ENCODE data around the gene TNNI3K.

Gene TNNI3K

GRCh38 chr1:74571891-74572290, 336.7 kb downstream of the TNNI3K start:
- no peak for DNase-seq (ENCODE audit: low read depth)

- no peak for DNase-seq (ENCODE audit: low read depth)
Observed at GRCh38 chr1:74578101-74578500, 342.9 kb downstream of the TNNI3K start.

- no peak for DNase-seq (ENCODE audit: low read depth)
Observed at GRCh38 chr1:74579425-74579824, 344.2 kb downstream of the TNNI3K start.

- no peak for DNase-seq (ENCODE audit: low read depth)
Observed at GRCh38 chr1:74583397-74583796, 348.2 kb downstream of the TNNI3K start.

GRCh38 chr1:74584185-74584584, 349.0 kb downstream of the TNNI3K start:
- DNase-seq (ENCODE audit: low read depth): no peak

GRCh38 chr1:74586253-74586897, 351.2 kb downstream of the TNNI3K start:
- no peak for DNase-seq (ENCODE audit: low read depth)

- no peak for DNase-seq (ENCODE audit: low read depth)
Observed at GRCh38 chr1:74587888-74588287, 352.7 kb downstream of the TNNI3K start.

GRCh38 chr1:74590288-74590687, 355.1 kb downstream of the TNNI3K start:
- no peak for DNase-seq (ENCODE audit: low read depth)

GRCh38 chr1:74591949-74592348, 356.8 kb downstream of the TNNI3K start:
- DNase-seq (ENCODE audit: low read depth): no peak

GRCh38 chr1:74592580-74593355, 357.6 kb downstream of the TNNI3K start:
- no peak for DNase-seq (ENCODE audit: low read depth)
